Large intestine (tissue), 3 donors: ENCODE results near the gene ZNF594. TPM values are rescaled to one million over a fixed set of nuclear protein-coding genes. Genes with fewer than 3 reads are reported as not detected.

ENCODE experiments used
- DNase-seq, 2 donors: peaks; one replicate each; pipeline versions ENCODE4 v3.0.0 to v3.0.0-alpha.2; 2013
- H3K27ac ChIP-seq: one replicate; pipeline ENCODE4 v1.5.1; 2013; ENCODE audit warnings: low read length
- H3K27me3 ChIP-seq: 2 replicates; pipeline ENCODE4 v1.6.1; 2013; ENCODE audit warnings: low read length; ENCODE audit not compliant: control insufficient read depth, insufficient read depth
- H3K36me3 ChIP-seq: 2 replicates; pipeline ENCODE4 v1.6.1; 2013; ENCODE audit warnings: low read length; ENCODE audit not compliant: control insufficient read depth, insufficient read depth
- H3K4me1 ChIP-seq: one replicate; pipeline ENCODE4 v1.6.1; 2013; ENCODE audit warnings: low read length; ENCODE audit not compliant: control insufficient read depth, insufficient read depth
- H3K4me3 ChIP-seq: one replicate; pipeline ENCODE4 v1.5.1; 2013; ENCODE audit warnings: low read length
- H3K9me3 ChIP-seq: one replicate; pipeline ENCODE4 v1.6.1; 2013; ENCODE audit warnings: mild to moderate bottlenecking, low read depth, low read length, moderate library complexity; ENCODE audit not compliant: control insufficient read depth
- WGBS: methylation state at CpG from one replicate; pipeline ENCODE4 v1.1.5; 2013; ENCODE audit warnings: low lambda C conversion rate; ENCODE audit not compliant: insufficient coverage; 5-methylcytosine and 5-hydroxymethylcytosine counted together
- polyA plus RNA-seq: library from polyadenylated mRNA; unstranded; fragments of 120-200 nt; gene quantifications from one replicate; pipeline ENCODE4 v1.2.1, GENCODE V29; 2013

ZNF594 gene
- polyA plus RNA-seq, 1 donor = 14.6 TPM

GRCh38 chr17:5203178-5203907 lies 11.7 kb upstream of the ZNF594 start:
- Histone ChIP-seq H3K9me3 (peaks cover 4% of the 10 kb centered on the region), H3K4me3 (no peak overlapping the region), H3K4me1 (no peaks in the 10 kb centered on the region), H3K27ac (no peak overlapping the region), H3K36me3 (no peaks in the 10 kb centered on the region), H3K27me3 (no peaks in the 10 kb centered on the region)
- WGBS = no CpG with 5 or more reads among the region's 14 CpGs
- no peak for DNase-seq

DNA sequence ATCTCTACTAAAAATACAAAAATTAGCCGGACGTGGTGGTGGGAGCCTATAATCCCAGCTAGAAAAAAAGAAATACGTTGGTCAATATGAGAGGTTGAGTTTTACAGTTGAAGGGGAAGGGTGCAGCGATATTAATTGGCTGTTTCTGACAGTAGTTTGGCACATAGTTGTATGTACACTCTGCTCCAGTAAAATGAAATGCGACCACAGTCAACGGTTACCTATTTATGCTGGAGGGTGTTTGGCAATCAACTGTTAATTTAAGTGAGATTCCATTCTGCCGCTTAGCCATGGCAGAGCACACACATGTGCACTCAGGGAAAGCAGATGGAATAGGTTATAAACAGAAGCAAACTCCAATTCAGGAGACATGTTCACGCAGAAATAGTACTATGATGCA lies 9.3 kb upstream of the ZNF594 start:
- peaks cover 4% of the 10 kb centered on the region for H3K9me3 ChIP-seq
- no peak for DNase-seq
- no CpG with 5 or more reads among the region's 8 CpGs for WGBS
- H3K36me3 ChIP-seq = no peaks in the 10 kb centered on the region
- H3K4me3 ChIP-seq = no peak overlapping the region
- no peak overlapping the region for H3K27ac ChIP-seq
- no peaks in the 10 kb centered on the region for H3K4me1 ChIP-seq
- H3K27me3 ChIP-seq = no peaks in the 10 kb centered on the region

DNA sequence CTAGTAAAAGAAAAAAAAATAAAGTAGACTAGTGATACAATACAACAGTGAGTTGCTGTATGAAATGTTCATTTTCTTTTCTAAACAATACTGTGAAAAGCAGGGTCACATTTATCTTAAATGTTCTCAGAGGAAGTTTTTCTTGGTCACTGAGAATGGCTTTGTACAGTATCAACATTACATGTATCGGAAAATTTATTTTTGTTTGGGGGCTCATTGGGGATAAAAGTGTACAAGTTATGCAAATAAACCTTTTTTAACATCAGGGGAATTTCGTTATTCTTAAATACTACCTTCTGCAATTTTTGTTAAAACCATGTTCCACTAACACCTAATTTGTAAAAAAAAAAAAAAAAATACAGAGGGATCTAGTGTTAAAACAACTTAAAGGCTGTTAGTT lies 8.7 kb upstream of the ZNF594 start:
- Histone ChIP-seq H3K4me3 (no peak overlapping the region), H3K4me1 (no peaks in the 10 kb centered on the region), H3K9me3 (peaks cover 4% of the 10 kb centered on the region), H3K27ac (no peak overlapping the region), H3K36me3 (no peaks in the 10 kb centered on the region), H3K27me3 (no peaks in the 10 kb centered on the region)
- DNase-seq = no peak
- WGBS = 20% methylated on average over 1 of the region's 2 CpGs

DNA sequence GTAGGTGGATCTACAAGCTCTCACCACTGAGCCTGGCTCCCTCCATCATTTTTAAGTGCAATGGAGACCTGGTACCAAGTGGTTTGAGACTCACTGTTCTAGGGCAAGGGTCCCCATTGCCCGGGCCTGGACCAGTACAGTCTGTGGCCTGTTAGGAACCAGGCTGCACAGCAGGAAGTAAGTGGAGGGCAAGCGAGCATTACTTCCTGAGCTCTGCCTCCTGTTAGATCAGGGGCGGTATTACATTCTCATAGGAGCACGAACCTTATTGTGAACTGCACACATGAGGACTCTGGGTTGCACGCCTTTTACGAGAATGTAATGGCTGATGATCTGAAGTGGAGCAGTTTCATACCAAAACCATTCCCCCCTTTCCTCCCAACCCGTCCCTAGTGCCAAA lies 6.8 kb upstream of the ZNF594 start:
- WGBS = no CpG with 5 or more reads among the region's 7 CpGs
- no peak for DNase-seq
- H3K4me1 ChIP-seq = no peaks in the 10 kb centered on the region
- no peaks in the 10 kb centered on the region for H3K27me3 ChIP-seq
- peaks cover under 1% of the 10 kb centered on the region for H3K9me3 ChIP-seq
- no peak overlapping the region for H3K4me3 ChIP-seq
- H3K36me3 ChIP-seq = peaks cover 2% of the 10 kb centered on the region
- H3K27ac ChIP-seq = no peak overlapping the region

DNA sequence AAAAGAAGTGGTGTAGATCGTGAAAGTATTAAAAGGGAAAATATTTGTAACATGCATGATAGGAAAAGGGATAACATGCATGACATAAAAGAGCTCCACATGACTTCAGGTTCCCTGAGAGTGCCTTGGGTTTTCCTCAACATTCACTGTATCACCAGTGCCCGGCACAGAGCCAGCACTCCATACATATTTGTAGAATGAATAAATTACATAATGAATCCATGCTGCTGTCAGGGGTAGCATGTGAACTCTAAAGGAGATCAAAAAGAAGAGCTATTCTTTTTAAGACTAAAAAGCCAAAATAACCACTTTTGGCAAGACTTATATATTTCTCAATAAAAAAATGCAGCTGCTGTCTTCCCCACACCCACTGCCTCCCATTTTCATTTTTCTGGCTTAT lies 2.7 kb upstream of the ZNF594 start:
- Histone ChIP-seq H3K36me3 (peaks cover 5% of the 10 kb centered on the region), H3K27me3 (no peaks in the 10 kb centered on the region), H3K4me1 (peaks cover 6% of the 10 kb centered on the region), H3K27ac (no peak overlapping the region), H3K9me3 (peaks cover 8% of the 10 kb centered on the region), H3K4me3 (no peak overlapping the region)
- no peak for DNase-seq
- WGBS = no CpG with 5 or more reads among the region's 2 CpGs

GRCh38 chr17:5184288-5184687 lies 7.4 kb downstream of the ZNF594 start:
- Histone ChIP-seq H3K36me3 (peaks cover 7% of the 10 kb centered on the region), H3K4me3 (no peak overlapping the region), H3K9me3 (peaks cover 57% of the 10 kb centered on the region), H3K27me3 (no peaks in the 10 kb centered on the region), H3K27ac (no peak overlapping the region), H3K4me1 (no peaks in the 10 kb centered on the region)
- no peak for DNase-seq
- no CpG with 5 or more reads among the region's 2 CpGs for WGBS

DNA sequence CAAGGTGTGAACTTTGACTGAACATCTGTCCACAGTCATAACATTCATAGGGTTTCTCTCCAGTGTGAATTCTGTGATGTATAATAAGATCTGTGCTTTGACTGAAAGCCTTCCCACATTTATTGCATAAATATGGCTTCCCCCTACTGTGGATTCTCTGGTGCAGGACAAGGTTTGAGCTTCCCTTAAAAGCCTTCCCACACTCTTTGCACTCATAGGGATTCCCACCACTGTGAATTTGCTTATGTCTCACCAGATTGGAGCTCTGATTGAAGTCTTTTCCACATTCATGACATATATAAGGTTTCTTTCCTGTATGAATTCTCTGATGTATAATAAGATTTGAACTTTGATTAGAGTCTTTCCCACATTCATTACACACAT lies 8.3 kb downstream of the ZNF594 start:
- H3K36me3 ChIP-seq = peaks cover 4% of the 10 kb centered on the region
- H3K4me1 ChIP-seq = no peaks in the 10 kb centered on the region
- DNase-seq = no peak
- no peak overlapping the region for H3K27ac ChIP-seq
- peaks cover 58% of the 10 kb centered on the region for H3K9me3 ChIP-seq
- H3K27me3 ChIP-seq = no peaks in the 10 kb centered on the region
- H3K4me3 ChIP-seq = no peak overlapping the region

DNA sequence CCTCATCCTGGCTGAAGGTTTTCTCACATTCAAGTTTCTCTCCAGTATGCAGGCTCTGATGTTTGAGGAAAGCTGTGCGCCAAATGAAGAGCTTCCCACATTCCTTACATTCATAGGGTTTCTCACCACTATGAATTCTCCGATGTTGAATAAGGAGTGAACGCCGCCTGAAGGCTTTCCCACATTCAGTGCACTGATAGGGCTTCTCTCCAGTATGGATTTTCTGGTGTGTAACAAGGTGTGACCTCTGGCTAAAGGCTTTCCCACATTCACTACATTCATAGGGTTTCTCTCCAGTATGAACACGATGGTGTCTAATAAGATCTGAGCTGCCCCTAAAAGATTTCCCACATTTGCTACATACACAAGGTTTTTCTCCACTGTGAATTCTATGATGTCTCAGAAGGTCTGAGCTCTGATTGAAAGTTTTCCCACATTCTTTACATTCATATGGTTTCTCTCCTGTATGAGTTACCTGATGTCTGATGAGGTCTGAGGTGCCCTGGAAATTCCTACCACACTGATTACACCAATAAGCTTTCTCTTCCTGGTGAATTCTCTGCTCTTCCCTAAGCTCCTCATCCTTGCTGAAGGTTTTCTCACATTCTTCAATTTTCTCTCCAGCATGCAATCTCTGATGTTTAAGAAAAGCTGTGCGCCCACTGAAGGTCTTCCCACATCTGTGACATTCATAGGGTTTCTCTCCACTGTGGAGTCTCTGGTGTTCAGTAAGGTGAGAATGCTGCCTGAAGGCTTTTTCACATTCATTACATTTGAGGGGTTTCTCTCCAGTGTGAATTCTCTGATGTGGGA lies 8.9 kb downstream of the ZNF594 start:
- no peak overlapping the region for H3K27ac ChIP-seq
- no peak overlapping the region for H3K4me3 ChIP-seq
- no peak for DNase-seq
- no CpG with 5 or more reads among the region's 6 CpGs for WGBS
- H3K36me3 ChIP-seq = peaks cover 4% of the 10 kb centered on the region
- no peaks in the 10 kb centered on the region for H3K27me3 ChIP-seq
- no peaks in the 10 kb centered on the region for H3K4me1 ChIP-seq
- peaks cover 55% of the 10 kb centered on the region for H3K9me3 ChIP-seq

DNA sequence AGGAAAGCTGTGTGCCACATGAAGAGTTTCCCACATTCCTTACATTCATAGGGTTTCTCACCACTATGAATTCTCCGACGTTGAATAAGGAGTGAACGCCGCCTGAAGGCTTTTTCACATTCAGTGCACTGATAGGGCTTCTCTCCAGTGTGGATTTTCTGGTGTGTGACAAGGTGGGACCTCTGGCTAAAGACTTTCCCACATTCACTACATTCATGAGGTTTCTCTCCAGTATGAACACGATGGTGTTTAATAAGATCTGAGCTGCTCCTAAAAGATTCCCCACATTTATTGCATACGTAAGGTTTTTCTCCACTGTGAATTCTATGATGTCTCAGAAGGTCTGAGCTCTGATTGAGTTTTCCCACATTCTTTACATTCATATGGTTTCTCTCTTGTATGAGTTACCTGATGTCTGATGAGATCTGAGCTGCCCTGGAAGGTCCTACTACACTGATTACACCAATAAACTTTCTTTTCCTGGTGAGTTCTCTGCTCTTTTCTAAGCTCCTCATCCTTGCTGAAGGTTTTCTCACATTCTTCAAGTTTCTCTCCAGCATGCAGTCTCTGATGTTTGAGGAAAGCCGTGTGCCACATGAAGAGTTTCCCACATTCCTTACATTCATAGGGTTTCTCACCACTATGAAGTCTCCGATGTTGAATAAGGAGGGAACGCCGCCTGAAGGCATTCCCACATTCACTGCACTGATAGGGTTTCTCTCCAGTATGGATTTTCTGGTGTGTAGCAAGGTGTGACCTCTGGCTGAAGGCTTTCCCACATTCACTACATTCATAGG lies 10.0 kb downstream of the ZNF594 start:
- no peaks in the 10 kb centered on the region for H3K27me3 ChIP-seq
- no CpG with 5 or more reads among the region's 10 CpGs for WGBS
- no peaks in the 10 kb centered on the region for H3K36me3 ChIP-seq
- H3K9me3 ChIP-seq = peaks cover 63% of the 10 kb centered on the region
- no peak overlapping the region for H3K27ac ChIP-seq
- H3K4me1 ChIP-seq = no peaks in the 10 kb centered on the region
- DNase-seq = no peak
- no peak overlapping the region for H3K4me3 ChIP-seq

DNA sequence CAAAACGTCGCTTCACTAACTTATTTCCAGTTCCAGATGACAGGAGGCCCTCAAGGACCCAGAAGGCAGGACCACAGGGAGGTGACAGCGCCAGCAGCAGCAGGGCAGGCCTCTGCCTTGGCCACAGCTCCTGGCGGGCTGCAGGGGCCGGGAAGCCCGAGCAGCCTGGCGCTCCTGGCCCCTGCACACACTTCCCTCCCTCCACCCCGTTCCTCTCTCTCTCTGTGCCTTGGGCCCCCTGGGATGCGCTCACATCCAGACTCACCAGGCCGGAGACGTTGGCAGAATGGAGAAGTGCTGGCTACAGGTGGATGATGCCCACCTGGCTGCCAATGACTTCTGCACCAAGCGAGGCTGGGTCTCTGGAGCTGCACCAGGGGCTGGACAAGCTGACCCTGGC lies 12.7 kb downstream of the ZNF594 start:
- Histone ChIP-seq H3K36me3 (peaks cover 7% of the 10 kb centered on the region), H3K4me1 (no peaks in the 10 kb centered on the region), H3K27ac (no peak overlapping the region), H3K9me3 (peaks cover 51% of the 10 kb centered on the region), H3K27me3 (no peaks in the 10 kb centered on the region), H3K4me3 (no peak overlapping the region)
- WGBS = no CpG with 5 or more reads among the region's 12 CpGs
- no peak for DNase-seq
